GM20000 (cell line): Measurements from ENCODE around the gene ETV4.

Source experiments
- DNase-seq: peaks from one replicate; pipeline ENCODE4 v3.0.0; 2012; ENCODE audit warnings: low spot score
- CTCF ChIP-seq: IDR thresholded peaks from 2 replicates; pipeline ENCODE4 v1.5.1; 2012; ENCODE audit warnings: mild to moderate bottlenecking, control low read depth; ENCODE audit errors: extremely low read depth, missing control alignments

Gene ETV4

GRCh38 chr17:43546319-43547188, at the start of gene ETV4:
ETV4 (minus strand) TSS chr17:43546340; CDS start chr17:43545617, 723 bp downstream.
- peak; percentile 98 for DNase-seq
- TF ChIP-seq CTCF = no peak

- no peak for DNase-seq
- no peak for TF ChIP-seq CTCF
Measured at GRCh38 chr17:43595466-43595865, 49.3 kb upstream of the ETV4 start.

- peak; percentile 32 for DNase-seq
- no peak for TF ChIP-seq CTCF
Measured at GRCh38 chr17:43591779-43592562, 45.8 kb upstream of the ETV4 start.

- no peak for DNase-seq
- no peak for TF ChIP-seq CTCF
Measured at GRCh38 chr17:43591001-43591400, 44.9 kb upstream of the ETV4 start.

GRCh38 chr17:43588664-43589435, 42.7 kb upstream of the ETV4 start:
- TF ChIP-seq CTCF = no peak
- DNase-seq = no peak

GRCh38 chr17:43588121-43588520, 42.0 kb upstream of the ETV4 start:
- DNase-seq = no peak
- TF ChIP-seq CTCF = no peak
